ENCODE measurements around the gene ADH1A.

DNA sequence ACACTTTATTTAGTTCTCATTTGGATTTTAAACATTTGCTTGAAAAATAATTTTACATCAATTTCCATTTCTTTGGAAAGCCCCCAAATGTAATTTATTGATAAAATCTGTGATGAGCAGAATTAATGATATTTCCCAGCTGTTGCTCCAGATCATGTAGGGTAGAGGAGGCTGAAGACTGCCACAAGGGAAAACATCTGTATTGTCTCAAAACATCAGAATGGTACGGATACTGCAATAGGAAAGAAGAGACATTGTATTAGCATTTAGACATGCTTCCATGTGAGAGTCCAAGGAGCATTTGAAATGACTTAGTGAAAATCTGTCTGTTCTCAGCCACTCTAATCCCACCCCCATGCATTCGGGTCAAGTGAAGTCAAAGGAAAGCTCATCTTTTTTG is 14.4 kb downstream of the ADH1A start:
- TF ChIP-seq, protein P1, sequence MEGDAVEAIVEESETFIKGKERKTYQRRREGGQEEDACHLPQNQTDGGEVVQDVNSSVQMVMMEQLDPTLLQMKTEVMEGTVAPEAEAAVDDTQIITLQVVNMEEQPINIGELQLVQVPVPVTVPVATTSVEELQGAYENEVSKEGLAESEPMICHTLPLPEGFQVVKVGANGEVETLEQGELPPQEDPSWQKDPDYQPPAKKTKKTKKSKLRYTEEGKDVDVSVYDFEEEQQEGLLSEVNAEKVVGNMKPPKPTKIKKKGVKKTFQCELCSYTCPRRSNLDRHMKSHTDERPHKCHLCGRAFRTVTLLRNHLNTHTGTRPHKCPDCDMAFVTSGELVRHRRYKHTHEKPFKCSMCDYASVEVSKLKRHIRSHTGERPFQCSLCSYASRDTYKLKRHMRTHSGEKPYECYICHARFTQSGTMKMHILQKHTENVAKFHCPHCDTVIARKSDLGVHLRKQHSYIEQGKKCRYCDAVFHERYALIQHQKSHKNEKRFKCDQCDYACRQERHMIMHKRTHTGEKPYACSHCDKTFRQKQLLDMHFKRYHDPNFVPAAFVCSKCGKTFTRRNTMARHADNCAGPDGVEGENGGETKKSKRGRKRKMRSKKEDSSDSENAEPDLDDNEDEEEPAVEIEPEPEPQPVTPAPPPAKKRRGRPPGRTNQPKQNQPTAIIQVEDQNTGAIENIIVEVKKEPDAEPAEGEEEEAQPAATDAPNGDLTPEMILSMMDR (optimal IDR thresholded peaks at IDR 0.05 in 1 of 3, IDR thresholded peaks at IDR 0.05 in 1 of 3, conservative IDR thresholded peaks at IDR 0.05 in 1 of 3; ENCODE audit: extremely low read depth in 1 of 3, insufficient read depth in 2 of 3, low read length in 3 of 3): no peak
- TF ChIP-seq EZH2 (IDR thresholded peaks at IDR 0.05; ENCODE audit: low read length): no peak

Measured in keratinocyte (primary cell).